GM21619 (cell line): ENCODE data around the gene OSER1.
"Not testable (repeated sequence)": the region's sequence is repeated elsewhere in the genome, so short reads cannot be mapped to it uniquely, and the experiment has no call there.

Source experiments
- ATAC-seq: cut with Tn5 transposase; IDR thresholded peaks from one replicate; pipeline ENCODE4 v1.9.1; 2021; ENCODE audit not compliant: unreplicated experiment

The OSER1 gene

GRCh38 chr20:44210406-44211176 is at the start of gene OSER1:
Gene OSER1 (minus strand): TSS chr20:44210771. CDS start chr20:44206957, 3,814 bp downstream.
- ATAC-seq: peak; percentile 80

DNA sequence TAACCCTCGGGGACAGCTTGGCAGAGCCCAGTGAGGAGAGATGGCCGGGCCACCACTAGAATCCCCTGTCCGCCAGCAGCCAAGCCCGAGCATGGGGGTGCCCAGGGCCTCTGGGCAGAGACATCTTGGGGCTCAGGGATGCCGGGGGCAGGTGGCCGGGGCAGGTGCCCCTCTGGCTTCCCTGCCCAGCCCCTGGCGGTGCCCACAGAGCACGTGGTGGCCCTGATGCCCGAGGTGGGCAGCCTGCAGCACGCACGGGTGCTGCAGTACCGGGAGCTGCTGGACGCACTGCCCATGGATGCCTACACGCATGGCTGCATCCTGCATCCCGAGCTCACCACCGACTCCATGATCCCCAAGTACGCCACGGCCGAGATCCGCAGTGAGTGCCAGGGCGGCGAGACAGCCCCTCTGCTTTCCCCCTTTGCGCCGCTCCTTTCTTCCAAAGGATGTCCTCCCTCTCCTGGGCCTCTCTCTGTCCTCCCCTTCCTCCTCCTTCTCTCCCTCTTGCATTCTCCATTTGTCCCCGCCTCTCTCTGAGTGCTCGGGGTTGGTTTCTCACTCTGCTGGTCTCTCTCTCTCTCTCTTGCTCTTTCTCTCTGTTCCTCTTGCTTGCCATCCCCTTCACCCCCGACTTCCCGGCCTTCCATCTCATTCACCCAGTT is 47.8 kb upstream of the OSER1 start:
- no peak for ATAC-seq

- no peak for ATAC-seq
Measured at GRCh38 chr20:44256961-44257360, 46.4 kb upstream of the OSER1 start.

GRCh38 chr20:44255942-44256341 is 45.4 kb upstream of the OSER1 start:
- ATAC-seq: no peak

- ATAC-seq: no peak
Measured at GRCh38 chr20:44254073-44254472, 43.5 kb upstream of the OSER1 start.

GRCh38 chr20:44253528-44253927 is 43.0 kb upstream of the OSER1 start:
- no peak for ATAC-seq

DNA sequence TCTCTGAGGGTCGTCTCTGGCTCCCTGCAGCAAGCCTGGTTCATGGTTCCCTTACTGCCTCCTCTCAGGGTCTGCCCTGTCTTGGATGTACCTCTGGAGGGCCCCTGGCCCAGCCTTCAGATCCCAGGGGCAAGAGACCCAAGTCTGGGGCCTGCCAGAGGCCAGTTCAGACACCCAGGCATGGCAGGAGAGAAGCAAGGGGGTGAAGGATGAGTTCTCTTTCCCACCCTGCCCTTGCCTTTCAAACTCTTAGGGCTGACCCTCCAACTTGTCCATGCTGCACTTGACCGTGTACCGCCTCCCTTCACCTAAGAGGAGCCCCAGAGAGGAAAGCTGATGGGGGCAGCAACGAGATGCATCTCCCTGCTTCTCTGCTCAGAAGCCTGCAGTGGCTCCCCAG is 40.7 kb upstream of the OSER1 start:
- ATAC-seq: no peak

- ATAC-seq: no peak
Measured at GRCh38 chr20:44248410-44248759, 37.8 kb upstream of the OSER1 start.

- ATAC-seq: no peak
Measured at GRCh38 chr20:44247586-44248409, 37.2 kb upstream of the OSER1 start.

DNA sequence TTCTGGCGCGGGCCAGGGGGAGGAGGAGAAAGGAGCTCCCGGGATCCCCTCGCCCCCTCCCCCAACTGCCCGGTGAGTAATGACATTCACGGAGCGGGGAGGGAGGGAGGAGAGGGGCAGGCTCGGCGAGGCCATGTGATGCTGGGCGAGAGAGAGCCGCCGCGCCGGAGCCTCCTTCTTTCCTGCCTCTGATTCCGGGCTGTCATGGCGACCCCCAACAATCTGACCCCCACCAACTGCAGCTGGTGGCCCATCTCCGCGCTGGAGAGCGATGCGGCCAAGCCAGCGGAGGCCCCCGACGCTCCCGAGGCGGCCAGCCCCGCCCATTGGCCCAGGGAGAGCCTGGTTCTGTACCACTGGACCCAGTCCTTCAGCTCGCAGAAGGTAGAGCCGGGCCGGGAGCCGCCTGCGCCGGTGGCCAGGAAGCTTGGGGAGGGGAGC is 36.6 kb upstream of the OSER1 start, which contains the start of gene GDAP1L1:
Gene GDAP1L1 (plus strand): TSS at position 178 of the 441 bp plus-strand sequence. CDS start 27 bp downstream, at position 205.
- no peak for ATAC-seq

DNA sequence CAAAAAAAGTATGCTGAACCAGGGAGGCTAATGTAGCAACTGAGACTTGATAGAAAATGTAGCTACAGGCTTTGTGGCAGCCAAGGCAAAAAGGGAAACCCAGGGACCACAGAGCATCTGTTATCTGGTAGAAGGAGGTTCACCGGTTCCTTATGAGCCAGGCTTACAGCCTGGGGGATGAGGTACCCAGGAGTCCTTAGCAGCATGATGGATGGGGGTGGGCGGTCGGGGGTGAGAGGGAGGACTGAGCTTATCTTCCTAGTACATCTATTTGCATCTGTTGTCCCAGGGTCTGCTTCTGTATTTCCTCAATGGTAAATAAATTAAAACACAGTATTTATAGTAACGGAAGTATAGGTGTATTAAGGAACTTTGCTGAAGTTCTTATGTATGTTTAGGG is 35.4 kb upstream of the OSER1 start:
- no peak for ATAC-seq

- no peak for ATAC-seq
Measured at GRCh38 chr20:44241796-44242195, 31.2 kb upstream of the OSER1 start.

GRCh38 chr20:44236840-44237239 is 26.3 kb upstream of the OSER1 start:
- not testable (repeated sequence) for ATAC-seq

DNA sequence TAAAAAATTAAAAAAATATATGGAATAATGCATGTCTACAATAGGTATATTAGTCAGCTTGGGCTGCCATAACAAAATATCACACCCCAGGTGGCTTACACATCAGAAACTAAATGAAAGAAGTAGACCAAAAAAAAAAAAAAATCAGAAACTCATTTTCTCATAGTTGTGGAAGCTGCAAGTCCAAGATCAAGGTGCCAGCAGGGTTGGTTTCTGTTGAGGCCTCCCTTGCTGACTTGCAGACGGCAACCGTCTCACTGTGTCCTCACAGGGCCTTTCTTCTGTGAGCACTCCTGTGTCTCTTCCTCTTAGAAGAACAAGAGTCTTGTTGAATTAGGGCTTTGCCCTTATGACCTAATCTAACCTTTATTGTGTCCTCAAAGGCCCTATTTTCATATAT is 25.1 kb upstream of the OSER1 start:
- no peak for ATAC-seq

DNA sequence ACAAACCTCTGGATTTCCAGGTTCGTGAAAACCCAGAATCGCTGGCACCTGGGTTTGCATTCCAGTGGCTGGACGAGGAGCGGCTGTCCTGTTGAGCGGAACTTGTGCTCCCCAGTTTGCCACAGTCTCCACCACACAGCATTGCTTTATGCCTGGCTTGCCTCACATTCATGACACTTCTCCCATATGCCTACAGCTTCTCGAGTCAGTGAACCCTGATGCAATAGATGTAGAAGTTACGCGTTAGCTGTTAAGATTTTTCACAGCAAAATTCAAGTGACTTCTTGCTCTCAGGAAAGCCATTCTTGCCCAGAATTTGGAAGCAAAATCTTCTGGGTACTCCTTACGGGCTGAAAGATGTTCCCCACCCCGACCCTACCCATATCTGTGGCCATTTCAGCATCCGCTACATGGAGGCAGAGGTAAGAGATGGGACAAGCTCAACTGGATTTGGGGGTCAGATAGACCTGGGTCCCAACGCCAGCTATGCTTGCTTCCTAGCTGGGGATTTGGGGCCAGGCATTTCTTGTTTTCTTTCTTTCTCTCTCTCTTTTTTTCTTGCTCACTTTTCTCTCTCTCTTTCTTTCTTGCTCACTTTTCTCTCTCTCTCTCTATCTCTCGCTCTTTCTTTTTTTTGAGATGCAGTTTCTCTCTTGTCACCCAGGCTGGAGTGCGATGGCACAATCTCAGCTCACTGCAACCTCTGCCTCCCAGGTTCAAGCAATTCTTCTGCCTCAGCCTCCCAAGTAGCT is 24.2 kb upstream of the OSER1 start:
- ATAC-seq: no peak

- no peak for ATAC-seq
Measured at GRCh38 chr20:44233436-44234016, 23.0 kb upstream of the OSER1 start.

GRCh38 chr20:44232469-44232856 is 21.9 kb upstream of the OSER1 start:
- not testable (repeated sequence) for ATAC-seq

DNA sequence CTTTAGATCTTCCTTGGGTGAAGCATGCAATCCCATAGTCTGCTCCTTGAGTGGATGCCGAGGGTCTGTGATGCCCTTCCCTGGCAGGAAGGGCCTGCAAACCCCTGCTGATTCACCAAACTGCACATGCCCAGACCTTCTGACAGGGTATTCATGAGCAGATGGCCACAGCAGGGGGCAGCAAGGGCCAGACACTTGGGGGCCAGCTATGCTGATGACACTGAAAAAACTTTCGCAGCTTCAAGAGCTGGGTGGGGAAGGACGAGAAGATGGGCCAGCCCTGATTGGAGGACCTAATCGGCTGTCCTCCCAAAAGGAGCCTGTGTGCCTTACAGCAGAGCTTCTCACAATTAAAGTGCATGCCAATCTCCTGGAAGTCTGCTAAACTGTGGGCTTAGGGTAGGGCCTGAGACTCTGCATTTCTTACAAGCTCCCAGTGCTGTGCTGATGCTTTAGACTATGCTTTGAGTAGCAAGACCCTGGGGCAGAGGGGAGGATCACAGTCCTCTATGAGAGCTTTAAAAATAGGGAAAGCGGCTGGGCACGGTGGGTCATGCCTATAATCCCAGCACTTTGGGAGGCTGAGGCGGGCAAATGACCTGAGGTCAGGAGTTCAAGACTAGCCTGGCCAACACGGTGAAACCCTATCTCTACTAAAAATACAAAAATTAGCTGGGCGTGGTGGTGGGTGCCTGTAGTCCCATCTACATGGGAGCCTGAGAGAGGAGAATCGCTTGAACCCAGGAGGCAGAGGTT is 21.3 kb upstream of the OSER1 start:
- ATAC-seq: no peak

GRCh38 chr20:44231193-44231592 is 20.6 kb upstream of the OSER1 start:
- no peak for ATAC-seq
